GM23338 (cell line): ENCODE measurements around the gene PTAFR. TPM values are rescaled to one million over a fixed set of nuclear protein-coding genes. Genes with fewer than 3 reads are reported as not detected.

Source experiments
- ATAC-seq: fragments of 200-7000 bp; cut with Tn5 transposase; 3 replicates; pipeline ENCODE4 v1.9.1; 2020
- DNase-seq: peaks from one replicate; pipeline ENCODE4 v3.0.0-alpha.2; 2015; ENCODE audit warnings: low spot score
- H2AFZ ChIP-seq: fragments of 200-600 bp; sonication (generic); 2 replicates; pipeline ENCODE4 v1.8.0; 2016; ENCODE audit warnings: antibody characterized with exemption, mild to moderate bottlenecking, moderate library complexity
- H3F3A ChIP-seq: fragments of 200-600 bp; sonication (generic); replicated peaks from 2 replicates; pipeline ENCODE4 v1.8.0; 2017; ENCODE audit warnings: antibody characterized with exemption, mixed run types, low read depth
- H3K27ac ChIP-seq: fragments of 200-600 bp; sonication (generic); 2 replicates; pipeline ENCODE4 v1.6.1; 2016; ENCODE audit warnings: low read depth
- H3K27me3 ChIP-seq: fragments of 200-600 bp; sonication (generic); 2 replicates; pipeline ENCODE4 v1.8.0; 2016; ENCODE audit warnings: mild to moderate bottlenecking, mixed run types, moderate library complexity; ENCODE audit not compliant: insufficient read depth
- H3K36me3 ChIP-seq: fragments of 200-600 bp; sonication (generic); 2 replicates; pipeline ENCODE4 v1.8.0; 2016; ENCODE audit warnings: mild to moderate bottlenecking; ENCODE audit not compliant: insufficient read depth
- H3K4me1 ChIP-seq: fragments of 200-600 bp; sonication (generic); 2 replicates; pipeline ENCODE4 v1.8.0; 2016; ENCODE audit warnings: mild to moderate bottlenecking, moderate library complexity; ENCODE audit not compliant: insufficient read depth
- H3K4me2 ChIP-seq: fragments of 200-600 bp; sonication (generic); 2 replicates; pipeline ENCODE4 v1.7.1; 2017; ENCODE audit warnings: mixed run types
- H3K4me3 ChIP-seq: fragments of 200-600 bp; sonication (generic); 2 replicates; pipeline ENCODE4 v1.6.1; 2016; ENCODE audit warnings: mixed run types
- H3K79me2 ChIP-seq: fragments of 200-600 bp; sonication (generic); replicated peaks from 2 replicates; pipeline ENCODE4 v1.8.0; 2017; ENCODE audit warnings: mild to moderate bottlenecking; ENCODE audit not compliant: insufficient read depth
- H3K9me2 ChIP-seq: fragments of 200-600 bp; sonication (generic); 2 replicates; pipeline ENCODE4 v1.8.0; 2017; ENCODE audit not compliant: insufficient read depth
- H4K20me1 ChIP-seq: fragments of 200-600 bp; sonication (generic); replicated peaks from 2 replicates; pipeline ENCODE4 v1.8.0; 2017; ENCODE audit warnings: mild to moderate bottlenecking; ENCODE audit not compliant: insufficient read depth
- H3K27ac Mint-ChIP-seq: 2 replicates; pipeline ENCODE4 v1.8.0; 2020; ENCODE audit warnings: inconsistent platforms, mild to moderate bottlenecking, moderate library complexity, mixed read lengths
- H3K27me3 Mint-ChIP-seq: 3 replicates; pipeline ENCODE4 v1.8.0; 2022; ENCODE audit warnings: low read depth, mild to moderate bottlenecking, moderate library complexity, mixed read lengths, inconsistent platforms; ENCODE audit not compliant: insufficient read depth, poor library complexity
- H3K36me3 Mint-ChIP-seq: 3 replicates; pipeline ENCODE4 v1.8.0; 2021; ENCODE audit warnings: low read depth, mild to moderate bottlenecking, inconsistent platforms, moderate library complexity, mixed read lengths
- H3K4me1 Mint-ChIP-seq: 3 replicates; pipeline ENCODE4 v1.8.0; 2020; ENCODE audit warnings: mild to moderate bottlenecking, inconsistent platforms, mixed read lengths
- H3K4me3 Mint-ChIP-seq: 3 replicates; pipeline ENCODE4 v1.8.0; 2021; ENCODE audit warnings: moderate library complexity, mild to moderate bottlenecking, inconsistent platforms, mixed read lengths
- H3K9me3 Mint-ChIP-seq: 3 replicates; pipeline ENCODE4 v1.8.0; 2020; ENCODE audit warnings: moderate library complexity, mild to moderate bottlenecking, inconsistent platforms, mixed read lengths
- CREB1 ChIP-seq: fragments of 250-450 bp; sonication (Bioruptor Pico); IDR thresholded peaks from 2 replicates; pipeline ENCODE4 v1.5.0; 2020; ENCODE audit warnings: low read depth, mild to moderate bottlenecking, moderate library complexity
- EZH2 ChIP-seq: fragments of 200-600 bp; sonication (generic); IDR thresholded peaks from one replicate; pipeline ENCODE4 v1.8.0; 2017; ENCODE audit warnings: antibody characterized with exemption, mild to moderate bottlenecking, low read depth; ENCODE audit not compliant: unreplicated experiment
- EZH2phosphoT487 ChIP-seq: fragments of 200-600 bp; sonication (generic); IDR thresholded peaks from one replicate; pipeline ENCODE4 v1.8.1; 2018; ENCODE audit warnings: antibody characterized with exemption; ENCODE audit not compliant: unreplicated experiment
- JUNB ChIP-seq: IDR thresholded peaks from one replicate; pipeline ENCODE4 v1.6.1; 2016; ENCODE audit warnings: antibody characterized with exemption; ENCODE audit not compliant: unreplicated experiment
- NANOG ChIP-seq: IDR thresholded peaks from 2 replicates; pipeline ENCODE4 v1.6.1; 2016; ENCODE audit warnings: antibody characterized with exemption, borderline replicate concordance
- POLR2AphosphoS5 ChIP-seq: IDR thresholded peaks from 2 replicates; pipeline ENCODE4 v1.6.1; 2016; ENCODE audit warnings: antibody characterized with exemption, low read depth
- STAT1 ChIP-seq: IDR thresholded peaks from one replicate; pipeline ENCODE4 v1.6.1; 2016; ENCODE audit warnings: antibody characterized with exemption; ENCODE audit not compliant: unreplicated experiment
- ZNF114 ChIP-seq: fragments of 250-450 bp; sonication (Bioruptor Pico); IDR thresholded peaks from 2 replicates; pipeline ENCODE4 v1.5.0; 2020; ENCODE audit warnings: mild to moderate bottlenecking, moderate library complexity
- ZNF331 ChIP-seq: fragments of 250-450 bp; sonication (Bioruptor Pico); IDR thresholded peaks from 2 replicates; pipeline ENCODE4 v1.5.0; 2020; ENCODE audit warnings: low read depth, mild to moderate bottlenecking, moderate library complexity
- polyA plus RNA-seq: library from polyadenylated mRNA; unstranded; fragments of >200 nt; fragmentation: Nextera tagmentation; extraction: Ambion mirVana; gene quantifications from 2 replicates; pipeline ENCODE4 v1.2.1, GENCODE V29; 2016
- total RNA-seq: library from RNA; depleted of rRNA; stranded (reverse); fragments of >200 nt; shearing (Covaris generic); gene quantifications from 2 replicates; pipeline ENCODE4 v1.2.3, GENCODE V29; 2014
- TF ChIP-seq, protein P1 (sequence below), 2 experiments: fragments of 200-600 bp in 1 of 2; sonication (generic) in 1 of 2; conservative IDR thresholded peaks; 2 replicates each; pipeline versions ENCODE4 v1.5.1 to v1.6.1; 2016 to 2017; ENCODE audit warnings: antibody characterized with exemption in 2 of 2, low read depth in 2 of 2, mild to moderate bottlenecking in 2 of 2, moderate library complexity in 1 of 2
- TF ChIP-seq, protein P2 (sequence below): IDR thresholded peaks from 2 replicates; pipeline ENCODE4 v1.6.1; 2016; ENCODE audit warnings: antibody characterized with exemption
- TF ChIP-seq, protein P3 (sequence below): IDR thresholded peaks from one replicate; pipeline ENCODE4 v1.6.1; 2018; ENCODE audit warnings: antibody characterized with exemption; ENCODE audit not compliant: unreplicated experiment

The PTAFR gene
- total and polyA plus RNA-seq, 2 experiments from 2014 or later, result 0.29 to 0.76 TPM

DNA sequence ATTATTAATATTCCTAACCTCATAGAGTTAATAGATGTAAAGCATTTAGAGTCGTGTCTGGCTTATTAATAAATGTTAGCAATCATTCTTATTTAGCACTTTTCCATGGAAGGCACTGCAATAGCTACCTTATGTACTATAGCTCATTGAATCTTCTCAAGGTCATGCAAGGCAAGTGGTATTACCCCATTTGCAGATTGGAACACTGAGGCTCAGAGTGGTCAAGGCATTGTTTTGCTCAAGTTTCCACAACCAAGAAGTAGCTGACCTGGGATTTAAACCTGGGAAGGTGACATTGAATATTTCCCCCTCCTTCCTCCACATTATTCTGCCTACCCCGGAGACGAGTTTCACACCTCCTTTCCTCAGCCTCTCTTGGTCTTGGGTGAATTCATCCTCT lies 50.3 kb downstream of the PTAFR start (continued):
- TF ChIP-seq, protein P1, sequence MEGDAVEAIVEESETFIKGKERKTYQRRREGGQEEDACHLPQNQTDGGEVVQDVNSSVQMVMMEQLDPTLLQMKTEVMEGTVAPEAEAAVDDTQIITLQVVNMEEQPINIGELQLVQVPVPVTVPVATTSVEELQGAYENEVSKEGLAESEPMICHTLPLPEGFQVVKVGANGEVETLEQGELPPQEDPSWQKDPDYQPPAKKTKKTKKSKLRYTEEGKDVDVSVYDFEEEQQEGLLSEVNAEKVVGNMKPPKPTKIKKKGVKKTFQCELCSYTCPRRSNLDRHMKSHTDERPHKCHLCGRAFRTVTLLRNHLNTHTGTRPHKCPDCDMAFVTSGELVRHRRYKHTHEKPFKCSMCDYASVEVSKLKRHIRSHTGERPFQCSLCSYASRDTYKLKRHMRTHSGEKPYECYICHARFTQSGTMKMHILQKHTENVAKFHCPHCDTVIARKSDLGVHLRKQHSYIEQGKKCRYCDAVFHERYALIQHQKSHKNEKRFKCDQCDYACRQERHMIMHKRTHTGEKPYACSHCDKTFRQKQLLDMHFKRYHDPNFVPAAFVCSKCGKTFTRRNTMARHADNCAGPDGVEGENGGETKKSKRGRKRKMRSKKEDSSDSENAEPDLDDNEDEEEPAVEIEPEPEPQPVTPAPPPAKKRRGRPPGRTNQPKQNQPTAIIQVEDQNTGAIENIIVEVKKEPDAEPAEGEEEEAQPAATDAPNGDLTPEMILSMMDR (conservative IDR thresholded peaks at IDR 0.05; ENCODE audit: low read depth in 2 of 2), result no peak
- TF ChIP-seq NANOG (no peak), STAT1 (no peak), EZH2 (no peak), POLR2AphosphoS5 (no peak), ZNF331 (no peak), ZNF114 (no peak), EZH2phosphoT487 (no peak)
- TF ChIP-seq, protein P2, sequence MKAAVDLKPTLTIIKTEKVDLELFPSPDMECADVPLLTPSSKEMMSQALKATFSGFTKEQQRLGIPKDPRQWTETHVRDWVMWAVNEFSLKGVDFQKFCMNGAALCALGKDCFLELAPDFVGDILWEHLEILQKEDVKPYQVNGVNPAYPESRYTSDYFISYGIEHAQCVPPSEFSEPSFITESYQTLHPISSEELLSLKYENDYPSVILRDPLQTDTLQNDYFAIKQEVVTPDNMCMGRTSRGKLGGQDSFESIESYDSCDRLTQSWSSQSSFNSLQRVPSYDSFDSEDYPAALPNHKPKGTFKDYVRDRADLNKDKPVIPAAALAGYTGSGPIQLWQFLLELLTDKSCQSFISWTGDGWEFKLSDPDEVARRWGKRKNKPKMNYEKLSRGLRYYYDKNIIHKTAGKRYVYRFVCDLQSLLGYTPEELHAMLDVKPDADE, result no peak
- TF ChIP-seq, protein P3, sequence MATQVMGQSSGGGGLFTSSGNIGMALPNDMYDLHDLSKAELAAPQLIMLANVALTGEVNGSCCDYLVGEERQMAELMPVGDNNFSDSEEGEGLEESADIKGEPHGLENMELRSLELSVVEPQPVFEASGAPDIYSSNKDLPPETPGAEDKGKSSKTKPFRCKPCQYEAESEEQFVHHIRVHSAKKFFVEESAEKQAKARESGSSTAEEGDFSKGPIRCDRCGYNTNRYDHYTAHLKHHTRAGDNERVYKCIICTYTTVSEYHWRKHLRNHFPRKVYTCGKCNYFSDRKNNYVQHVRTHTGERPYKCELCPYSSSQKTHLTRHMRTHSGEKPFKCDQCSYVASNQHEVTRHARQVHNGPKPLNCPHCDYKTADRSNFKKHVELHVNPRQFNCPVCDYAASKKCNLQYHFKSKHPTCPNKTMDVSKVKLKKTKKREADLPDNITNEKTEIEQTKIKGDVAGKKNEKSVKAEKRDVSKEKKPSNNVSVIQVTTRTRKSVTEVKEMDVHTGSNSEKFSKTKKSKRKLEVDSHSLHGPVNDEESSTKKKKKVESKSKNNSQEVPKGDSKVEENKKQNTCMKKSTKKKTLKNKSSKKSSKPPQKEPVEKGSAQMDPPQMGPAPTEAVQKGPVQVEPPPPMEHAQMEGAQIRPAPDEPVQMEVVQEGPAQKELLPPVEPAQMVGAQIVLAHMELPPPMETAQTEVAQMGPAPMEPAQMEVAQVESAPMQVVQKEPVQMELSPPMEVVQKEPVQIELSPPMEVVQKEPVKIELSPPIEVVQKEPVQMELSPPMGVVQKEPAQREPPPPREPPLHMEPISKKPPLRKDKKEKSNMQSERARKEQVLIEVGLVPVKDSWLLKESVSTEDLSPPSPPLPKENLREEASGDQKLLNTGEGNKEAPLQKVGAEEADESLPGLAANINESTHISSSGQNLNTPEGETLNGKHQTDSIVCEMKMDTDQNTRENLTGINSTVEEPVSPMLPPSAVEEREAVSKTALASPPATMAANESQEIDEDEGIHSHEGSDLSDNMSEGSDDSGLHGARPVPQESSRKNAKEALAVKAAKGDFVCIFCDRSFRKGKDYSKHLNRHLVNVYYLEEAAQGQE, result no peak

DNA sequence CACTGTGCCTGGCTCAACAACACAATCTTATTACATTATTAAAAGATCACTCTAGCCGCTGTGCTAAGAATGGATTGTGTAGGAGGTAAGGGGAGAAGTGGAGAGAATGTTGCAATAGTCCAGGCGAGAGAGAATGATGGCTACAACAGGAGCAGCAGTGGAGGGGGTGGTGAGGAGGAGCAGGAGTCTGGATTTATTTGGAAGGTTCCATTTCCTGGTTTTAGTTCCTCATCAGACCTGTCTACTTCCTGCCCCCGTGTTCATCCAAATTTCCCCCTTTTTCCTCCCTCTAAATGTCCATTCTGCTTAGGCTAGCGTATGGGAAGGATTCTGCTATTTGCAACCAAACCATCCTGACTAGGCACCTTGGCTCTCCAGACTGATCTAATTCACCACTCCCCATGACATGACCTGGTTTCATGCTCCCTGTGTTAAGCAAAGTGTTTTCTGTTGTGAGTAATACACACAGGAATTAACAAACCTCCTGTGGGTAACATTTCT lies 53.0 kb downstream of the PTAFR start:
- Histone ChIP-seq H2AFZ (peak overlapping the region; percentile 82; the same call in 1 of the 2 replicates), H3K27ac (no peak overlapping the region), H3K4me2 (no peak overlapping the region), H4K20me1 (no peaks in the 10 kb centered on the region), H3K27me3 (no peaks in the 10 kb centered on the region), H3K4me1 (no peaks in the 10 kb centered on the region), H3F3A (no peaks in the 10 kb centered on the region), H3K79me2 (no peaks in the 10 kb centered on the region), H3K9me2 (no peaks in the 10 kb centered on the region), H3K36me3 (no peaks in the 10 kb centered on the region), H3K4me3 (no peak overlapping the region)
- Mint-ChIP-seq H3K27me3 (peaks cover 1% of the 10 kb centered on the region), H3K36me3 (no peaks in the 10 kb centered on the region), H3K9me3 (no peaks in the 10 kb centered on the region), H3K4me3 (no peak overlapping the region), H3K4me1 (no peaks in the 10 kb centered on the region), H3K27ac (peak overlapping the region; percentile 84)
- DNase-seq (no peak), ATAC-seq (no peak)
- TF ChIP-seq, protein P2, result no peak
- no peak for TF ChIP-seq ZNF114
- no peak for TF ChIP-seq CREB1 (CRISPR knock-in tag)
- no peak for TF ChIP-seq STAT1
- TF ChIP-seq ZNF331, result no peak
- TF ChIP-seq POLR2AphosphoS5, result no peak
- TF ChIP-seq EZH2phosphoT487, result no peak
- TF ChIP-seq NANOG, result no peak
- no peak for TF ChIP-seq EZH2
- no peak for TF ChIP-seq JUNB
- TF ChIP-seq, protein P3, result no peak
